Activated CD8-positive, alpha-beta memory T cell treated with anti-CD3 and anti-CD28 coated beads for 48 hours (primary cell): Measurements from ENCODE around the gene CD6.

Experiments used
- DNase-seq, 3 experiments: peaks; one replicate each; pipeline ENCODE4 v3.0.0-alpha.2; 2020; ENCODE audit warnings: low read depth in 2 of 3, low spot score in 2 of 3

Gene CD6

GRCh38 chr11:61008971-61009370, 37.5 kb downstream of the CD6 start:
- DNase-seq = no peak

DNA sequence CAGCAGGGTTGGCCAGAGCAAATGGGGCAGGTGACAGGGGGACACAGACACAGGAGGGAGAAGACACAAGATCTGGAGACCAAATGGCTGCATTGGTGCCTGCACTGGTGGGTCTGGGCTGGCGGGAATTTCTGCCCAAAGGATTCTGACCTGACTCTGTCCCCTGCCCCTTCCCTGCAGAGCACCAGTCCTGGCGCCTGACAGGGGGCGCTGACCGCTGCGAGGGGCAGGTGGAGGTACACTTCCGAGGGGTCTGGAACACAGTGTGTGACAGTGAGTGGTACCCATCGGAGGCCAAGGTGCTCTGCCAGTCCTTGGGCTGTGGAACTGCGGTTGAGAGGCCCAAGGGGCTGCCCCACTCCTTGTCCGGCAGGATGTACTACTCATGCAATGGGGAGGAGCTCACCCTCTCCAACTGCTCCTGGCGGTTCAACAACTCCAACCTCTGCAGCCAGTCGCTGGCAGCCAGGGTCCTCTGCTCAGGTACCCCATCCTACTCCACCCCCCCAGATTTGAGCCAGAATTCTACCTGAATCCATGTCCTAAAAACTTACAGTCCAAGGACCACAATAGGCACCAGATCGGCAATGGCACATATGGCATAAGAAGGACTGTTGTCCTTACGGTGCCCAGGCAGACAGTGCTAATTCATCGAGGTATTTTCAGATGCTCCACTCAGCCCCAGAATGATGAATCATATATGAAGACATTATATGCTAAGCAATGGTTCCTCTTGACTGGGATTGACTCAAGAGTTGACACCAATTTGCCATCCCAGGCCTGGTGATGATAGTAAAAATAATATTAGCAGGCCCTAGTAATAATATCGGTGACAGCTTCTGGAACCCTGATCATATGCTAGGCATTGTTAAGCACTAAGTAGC, 38.2 kb downstream of the CD6 start:
- no peak for DNase-seq

DNA sequence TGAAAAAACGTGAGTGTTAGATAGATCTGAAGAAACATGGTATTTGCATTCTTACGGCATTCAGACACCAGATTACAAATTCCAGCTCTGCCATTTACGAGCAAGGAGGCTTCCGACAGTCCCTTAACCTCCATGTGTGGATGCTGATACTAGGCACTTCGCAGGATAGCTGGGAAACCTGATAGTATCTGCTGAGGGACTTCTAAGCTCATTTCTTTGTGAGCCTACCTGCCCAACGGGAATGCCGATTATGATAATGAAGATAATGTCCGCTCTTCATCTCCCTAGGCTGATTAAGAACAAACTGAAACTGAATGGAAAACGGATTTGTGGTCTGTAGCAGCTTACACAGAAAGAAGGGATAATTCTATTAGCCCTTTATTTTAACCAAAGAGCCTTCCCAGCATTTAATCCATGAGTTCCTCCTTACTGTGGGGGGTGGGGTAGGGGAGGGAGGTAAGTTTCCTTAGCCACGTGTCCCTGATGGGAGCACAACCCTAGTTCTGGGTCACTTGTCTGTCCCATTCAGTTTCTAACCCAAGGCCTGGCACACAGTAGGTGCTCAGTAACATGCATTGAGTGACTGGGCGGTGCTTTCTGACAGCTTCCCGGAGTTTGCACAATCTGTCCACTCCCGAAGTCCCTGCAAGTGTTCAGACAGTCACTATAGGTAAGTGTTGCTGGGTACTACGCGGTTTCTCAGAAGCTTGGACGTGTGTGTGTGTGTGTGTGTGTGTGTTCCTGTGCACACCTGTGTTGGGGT, 39.2 kb downstream of the CD6 start:
- no peak for DNase-seq

DNA sequence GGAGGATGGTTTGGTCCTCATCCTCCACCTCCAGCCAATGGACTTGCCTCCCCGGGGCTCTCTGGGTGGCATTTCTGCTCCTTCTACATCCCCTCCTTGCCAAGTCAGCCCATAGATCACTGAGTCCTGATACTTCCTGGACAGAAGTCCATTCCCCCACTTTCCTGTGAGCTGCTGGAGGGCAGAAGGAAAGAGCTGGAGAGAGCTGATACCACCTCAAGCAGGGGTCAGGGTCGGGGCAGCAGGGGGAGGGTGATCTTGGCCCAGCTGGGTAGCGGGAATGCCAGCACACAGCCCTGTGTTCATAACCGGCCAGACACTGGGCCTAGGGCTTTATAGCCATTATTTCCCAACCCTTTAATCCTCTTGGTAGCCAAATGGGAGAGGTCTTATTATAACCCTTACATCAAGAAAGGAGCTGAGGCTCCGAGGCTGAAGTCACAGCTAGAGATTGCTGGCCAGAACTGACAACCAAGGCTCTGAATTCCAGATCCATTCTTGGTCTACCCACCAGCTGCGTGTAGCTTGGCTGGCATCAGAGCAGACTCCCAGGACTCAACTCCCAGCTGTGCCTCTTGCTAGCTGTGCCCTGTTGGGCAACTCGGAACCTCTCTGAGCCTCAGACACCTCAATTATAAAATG, 39.9 kb downstream of the CD6 start:
- DNase-seq = no peak

GRCh38 chr11:61011950-61012736, 40.7 kb downstream of the CD6 start:
- DNase-seq = no peak

GRCh38 chr11:61012737-61013215, 41.3 kb downstream of the CD6 start:
- no peak for DNase-seq

GRCh38 chr11:61018059-61018458, 46.6 kb downstream of the CD6 start:
- DNase-seq = no peak

DNA sequence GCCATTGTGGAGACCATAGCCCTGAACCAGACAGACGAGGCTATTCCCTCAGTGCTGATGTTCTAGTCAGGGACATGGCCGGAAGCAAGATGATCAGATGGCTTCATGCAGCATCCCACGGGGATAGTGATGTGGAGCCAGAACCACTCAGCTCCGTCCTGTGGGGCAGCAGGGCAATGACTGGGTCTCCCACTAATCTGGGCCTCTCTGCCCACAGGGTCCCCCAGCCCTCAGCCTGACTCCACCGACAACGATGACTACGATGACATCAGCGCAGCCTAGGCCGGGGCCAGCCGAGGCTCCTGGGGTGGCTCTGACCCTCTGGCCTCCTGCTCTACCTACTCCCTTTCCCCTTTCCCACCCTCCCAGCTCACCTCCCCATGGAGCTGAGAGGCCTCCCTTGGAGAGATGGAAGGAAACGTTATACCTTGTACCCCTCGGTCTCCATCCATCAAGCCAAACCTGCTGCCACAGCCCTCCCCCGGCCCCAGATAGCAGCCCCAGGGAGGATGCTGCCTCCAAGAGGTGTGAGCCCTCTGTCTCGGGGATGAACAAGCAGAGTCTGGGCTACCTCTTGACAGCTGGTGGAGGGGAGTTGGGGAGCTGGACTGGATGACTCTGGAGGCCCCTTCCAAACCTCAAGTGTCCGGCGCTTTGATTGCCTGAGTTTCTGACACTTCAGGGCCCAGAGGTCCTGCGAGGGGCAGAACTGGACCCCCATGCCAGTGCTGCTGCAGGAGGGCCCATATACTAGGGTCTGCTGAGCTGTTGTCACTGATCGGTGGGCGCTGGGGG, 47.8 kb downstream of the CD6 start:
- DNase-seq = no peak

- DNase-seq = no peak
Measured at GRCh38 chr11:61019832-61020405, 48.4 kb downstream of the CD6 start.

DNA sequence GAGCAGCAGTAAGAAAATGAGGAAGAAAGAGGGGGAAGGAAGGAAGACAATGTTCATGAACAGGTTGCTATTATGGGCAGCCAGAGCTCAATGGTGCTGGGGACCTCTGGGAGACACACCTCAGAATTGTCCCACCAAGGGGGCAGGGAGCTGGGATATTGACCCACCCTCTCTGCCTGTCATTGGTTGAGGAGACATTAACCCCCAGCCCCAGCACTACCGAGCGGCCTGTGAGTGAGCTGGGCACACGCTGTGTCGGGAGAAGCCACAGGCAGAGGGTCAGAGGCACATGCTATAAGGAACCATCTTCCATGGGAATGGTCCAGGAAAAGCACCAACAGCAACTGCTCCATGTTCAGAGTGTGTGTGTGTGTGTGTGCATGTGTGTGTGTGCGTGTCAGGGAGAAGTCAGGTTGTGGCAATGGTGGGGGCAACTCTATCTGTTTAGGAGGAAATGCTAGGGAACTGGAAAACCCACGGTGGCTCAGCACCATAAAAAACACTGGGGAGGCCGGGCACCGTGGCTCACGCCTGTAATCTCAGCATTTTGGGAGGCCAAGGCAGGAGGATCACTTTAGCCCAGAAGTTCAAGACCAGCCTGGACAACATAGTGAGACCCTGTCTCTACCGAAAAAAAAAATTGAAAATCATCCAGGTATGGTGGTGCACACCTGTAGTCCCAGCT, 49.2 kb downstream of the CD6 start:
- no peak for DNase-seq

- DNase-seq = peak in 1 of 3 experiments; percentile 40
Measured at GRCh38 chr11:61021661-61022212, 50.3 kb downstream of the CD6 start.

- no peak for DNase-seq
Measured at GRCh38 chr11:61022311-61023085, 51.0 kb downstream of the CD6 start.

- peak in 1 of 3 experiments; percentile 46 for DNase-seq
Measured at GRCh38 chr11:61023086-61023965, 51.8 kb downstream of the CD6 start.

GRCh38 chr11:61023966-61024295, 52.5 kb downstream of the CD6 start:
- no peak for DNase-seq

DNA sequence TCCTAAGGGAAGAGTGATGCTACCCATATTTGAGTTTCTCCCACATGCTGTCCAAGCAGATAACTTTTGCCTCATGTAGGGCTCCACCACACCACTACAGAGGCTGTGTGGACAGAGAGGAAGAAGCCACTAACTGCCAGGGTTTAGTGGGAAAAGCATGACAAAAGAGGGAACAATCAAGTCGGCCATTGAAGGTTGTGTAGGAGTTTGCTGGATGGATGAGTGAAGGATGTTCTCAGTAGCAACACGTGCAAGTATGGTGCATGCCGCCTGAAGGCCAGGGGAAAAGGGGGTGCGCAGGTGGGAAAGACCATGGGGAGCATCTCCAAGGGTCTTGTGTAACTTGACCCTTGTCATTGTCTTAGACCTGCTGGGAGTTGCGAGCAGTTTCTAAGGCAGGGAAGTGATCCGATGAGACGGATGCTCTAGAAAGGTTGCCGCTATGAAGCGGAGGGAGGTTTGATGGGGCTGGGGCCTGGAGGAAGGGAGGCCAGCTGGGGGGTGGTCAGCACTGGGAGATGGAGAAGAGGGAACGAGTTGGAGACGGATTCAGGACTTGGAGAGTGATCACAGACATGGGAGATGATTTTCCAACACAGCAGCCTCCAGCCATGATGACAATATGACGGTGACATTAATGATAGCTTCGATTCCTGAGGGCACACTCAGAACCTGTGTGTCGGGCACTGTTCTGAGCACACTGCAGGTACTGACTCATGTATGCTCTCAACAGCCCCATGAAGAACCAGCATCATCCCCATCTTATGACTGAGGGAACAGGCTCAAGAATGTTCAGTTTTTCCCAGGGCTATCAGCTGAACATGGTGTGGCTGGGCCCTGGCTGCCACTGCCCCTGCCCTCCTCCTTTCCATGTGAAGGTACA, 53.7 kb downstream of the CD6 start:
- no peak for DNase-seq

DNA sequence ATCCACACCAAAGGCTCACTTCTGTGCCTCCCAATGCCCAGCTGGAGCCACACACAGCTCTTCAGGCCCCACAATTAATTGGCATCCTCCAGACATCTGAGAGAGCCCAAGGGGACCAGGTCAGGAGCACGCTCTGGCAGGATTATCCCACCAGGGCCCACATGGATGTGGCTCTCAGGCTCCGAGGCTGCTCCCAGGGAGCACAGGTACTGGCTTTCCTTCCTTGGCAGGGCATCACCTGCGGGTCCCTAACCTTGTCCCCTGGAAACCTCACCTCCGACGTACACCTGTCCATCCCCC, 54.3 kb downstream of the CD6 start:
- no peak for DNase-seq
